PC-3 (cell line): Measurements from ENCODE around the gene SLIT2. TPM values are rescaled to one million over a fixed set of nuclear protein-coding genes. Genes with fewer than 3 reads are reported as not detected.

Source experiments
- ATAC-seq: fragments of 200-7000 bp; cut with Tn5 transposase; 2 replicates; pipeline ENCODE4 v1.9.1; 2020; ENCODE audit warnings: mild to moderate bottlenecking, moderate library complexity
- BruUV-seq: library from RNA; stranded (reverse); fragments of 400-500 nt; replicated peaks from 2 replicates; lab custom pipeline; 2021; lab: Mats Ljungman, UMichigan
- CTCF ChIA-PET: fragments of 300-600 bp; sonication (Branson Sonifier 250); formaldehyde crosslinking; loops from one replicate; lab custom pipeline; 2022; ENCODE audit warnings: antibody characterized with exemption; lab: Charles Lee
- POLR2A ChIA-PET: fragments of 300-600 bp; sonication (Branson Sonifier 250); formaldehyde crosslinking; loops from one replicate; lab custom pipeline; 2022; ENCODE audit warnings: antibody characterized with exemption; ENCODE audit not compliant: unreplicated experiment; lab: Charles Lee
- DNase-seq: peaks from one replicate; pipeline ENCODE4 v3.0.0-alpha.2; 2015
- H2AFZ ChIP-seq: fragments of 300-600 bp; sonication (generic); 2 replicates; pipeline ENCODE4 v1.6.0; 2016; ENCODE audit warnings: antibody characterized with exemption, low read length
- H3F3A ChIP-seq: fragments of 300-600 bp; sonication (generic); one replicate; pipeline ENCODE4 v1.6.0; 2017; ENCODE audit warnings: antibody characterized with exemption, low read length, control low read depth, mild to moderate bottlenecking; ENCODE audit not compliant: unreplicated experiment
- H3K27ac ChIP-seq: fragments of 300-600 bp; sonication (generic); 2 replicates; pipeline ENCODE4 v1.5.1; 2016; ENCODE audit warnings: mild to moderate bottlenecking, low read length
- H3K27me3 ChIP-seq: fragments of 300-600 bp; sonication (generic); 2 replicates; pipeline ENCODE4 v1.6.1; 2016; ENCODE audit warnings: low read length, mixed read lengths
- H3K36me3 ChIP-seq: fragments of 300-600 bp; sonication (generic); 2 replicates; pipeline ENCODE4 v1.6.1; 2016; ENCODE audit warnings: low read depth, mixed run types, low read length, mixed read lengths
- H3K4me1 ChIP-seq: fragments of 300-600 bp; sonication (generic); 2 replicates; pipeline ENCODE4 v1.5.1; 2016; ENCODE audit warnings: low read length; ENCODE audit not compliant: insufficient read depth
- H3K4me2 ChIP-seq: fragments of 300-600 bp; sonication (generic); 2 replicates; pipeline ENCODE4 v1.6.0; 2016; ENCODE audit warnings: low read length
- H3K4me3 ChIP-seq: fragments of 300-600 bp; sonication (generic); 2 replicates; pipeline ENCODE4 v1.5.1; 2016; ENCODE audit warnings: mild to moderate bottlenecking, low read length, mixed read lengths
- H3K79me2 ChIP-seq: fragments of 300-600 bp; sonication (generic); 2 replicates; pipeline ENCODE4 v1.6.1; 2017; ENCODE audit warnings: low read length, mixed read lengths
- H3K9ac ChIP-seq: fragments of 300-600 bp; sonication (generic); 2 replicates; pipeline ENCODE4 v1.6.0; 2016; ENCODE audit warnings: mild to moderate bottlenecking, low read length
- H3K9me2 ChIP-seq: fragments of 300-600 bp; sonication (generic); replicated peaks from 2 replicates; pipeline ENCODE4 v1.6.1; 2016; ENCODE audit warnings: mixed run types, low read length, mixed read lengths
- H3K9me3 ChIP-seq: fragments of 300-600 bp; sonication (generic); 2 replicates; pipeline ENCODE4 v1.6.1; 2016; ENCODE audit warnings: low read length, mixed read lengths
- H4K20me1 ChIP-seq: fragments of 300-600 bp; sonication (generic); 2 replicates; pipeline ENCODE4 v1.6.1; 2016; ENCODE audit warnings: low read length, mixed read lengths
- CTCF ChIP-seq: fragments of 300-600 bp; sonication (generic); conservative IDR thresholded peaks from 2 replicates; pipeline ENCODE4 v1.5.1; 2017; ENCODE audit warnings: antibody characterized with exemption, low read depth, mild to moderate bottlenecking, low read length
- EZH2 ChIP-seq: fragments of 300-600 bp; sonication (generic); IDR thresholded peaks from one replicate; pipeline ENCODE4 v1.6.1; 2017; ENCODE audit warnings: antibody characterized with exemption, mild to moderate bottlenecking, low read length; ENCODE audit not compliant: unreplicated experiment
- EZH2phosphoT487 ChIP-seq: fragments of 300-600 bp; sonication (generic); IDR thresholded peaks from 2 replicates; pipeline ENCODE4 v1.6.1; 2018; ENCODE audit warnings: mild to moderate bottlenecking, antibody characterized with exemption, low read length, borderline replicate concordance
- intact Hi-C: fragments of 100-400 bp; cut with micrococcal nuclease; formaldehyde crosslinking; loops from 2 replicates; pipeline ENCODE4 v1.9.0; 2023
- total RNA-seq: library from RNA; depleted of rRNA; stranded (reverse); fragments of >200 nt; gene quantifications from 2 replicates; pipeline ENCODE4 v1.2.3, GENCODE V29; 2014

SLIT2 gene
- total RNA-seq, 1 experiment from 2014 or later, result 19.1 TPM

GRCh38 chr4:20256381-20256881 is 4.7 kb downstream of the SLIT2 start:
- TF ChIP-seq CTCF, result no peak
- no peak for TF ChIP-seq EZH2
- TF ChIP-seq EZH2phosphoT487, result no peak
- Histone ChIP-seq H3K79me2 (peaks cover 95% of the 10 kb centered on the region), H3K4me1 (peaks cover 23% of the 10 kb centered on the region), H3K9me3 (no peaks in the 10 kb centered on the region), H3K4me3 (peak overlapping the region; percentile 96), H3K36me3 (peaks cover 13% of the 10 kb centered on the region; the same call in 1 of the 2 replicates), H3K9me2 (no peaks in the 10 kb centered on the region), H4K20me1 (peaks cover 57% of the 10 kb centered on the region), H3K27me3 (no peaks in the 10 kb centered on the region), H3K9ac (no peak overlapping the region), H2AFZ (no peak overlapping the region), H3K27ac (peak overlapping the region; percentile 33), H3F3A (no peaks in the 10 kb centered on the region), H3K4me2 (peak overlapping the region; percentile 99)
- DNase-seq (peak; percentile 69), ATAC-seq (peak; percentile 7; the same call in 1 of the 2 replicates)
- BruUV-seq, result no TSS peak
- ChIA-PET CTCF (no interaction called here), POLR2A (no interaction called here)
- intact Hi-C loops, result no loop called here

GRCh38 chr4:20259707-20260106 is 8.0 kb downstream of the SLIT2 start:
- Histone ChIP-seq H3K9me2 (no peaks in the 10 kb centered on the region), H3F3A (no peaks in the 10 kb centered on the region), H4K20me1 (peaks cover 42% of the 10 kb centered on the region), H3K4me2 (0 out of 2 replicates have a peak overlapping the region, but pooled peaks have one; percentile 10), H3K27ac (no peak overlapping the region), H3K9ac (no peak overlapping the region), H3K79me2 (peaks cover 91% of the 10 kb centered on the region), H3K27me3 (no peaks in the 10 kb centered on the region), H3K9me3 (no peaks in the 10 kb centered on the region), H2AFZ (no peak overlapping the region), H3K36me3 (peaks cover 24% of the 10 kb centered on the region; the same call in 1 of the 2 replicates), H3K4me3 (no peak overlapping the region), H3K4me1 (peaks cover 39% of the 10 kb centered on the region)
- no peak for TF ChIP-seq EZH2phosphoT487
- TF ChIP-seq EZH2, result no peak
- TF ChIP-seq CTCF, result no peak
- no peak for DNase-seq
- no TSS peak for BruUV-seq
- intact Hi-C loops, result no loop called here
- POLR2A ChIA-PET, result no interaction called here
- CTCF ChIA-PET, result no interaction called here
- ATAC-seq, result no peak

GRCh38 chr4:20260821-20261220 is 9.1 kb downstream of the SLIT2 start:
- Histone ChIP-seq H3K27ac (no peak overlapping the region), H3K4me2 (no peak overlapping the region), H3K9me2 (no peaks in the 10 kb centered on the region), H3K4me3 (no peak overlapping the region), H2AFZ (no peak overlapping the region), H3K9ac (no peak overlapping the region), H4K20me1 (peaks cover 32% of the 10 kb centered on the region; the same call in 1 of the 2 replicates), H3K36me3 (peaks cover 24% of the 10 kb centered on the region; the same call in 1 of the 2 replicates), H3K9me3 (no peaks in the 10 kb centered on the region), H3K27me3 (no peaks in the 10 kb centered on the region), H3K79me2 (peaks cover 82% of the 10 kb centered on the region), H3F3A (no peaks in the 10 kb centered on the region), H3K4me1 (peaks cover 49% of the 10 kb centered on the region)
- ATAC-seq (no peak), DNase-seq (no peak)
- no TSS peak for BruUV-seq
- CTCF ChIA-PET, result interaction anchor here (0.5 kb wide), 1 partner anchor 22 kb away, joined by 3 read pairs; no protein-coding TSS in a partner anchor
- POLR2A ChIA-PET, result no interaction called here
- TF ChIP-seq EZH2 (no peak), CTCF (no peak), EZH2phosphoT487 (no peak)
- intact Hi-C loops, result no loop called here
